Measurements from ENCODE around the gene SNED1.

The SNED1 gene

GRCh38 chr2:240997141-240997855 lies 1.1 kb upstream of the SNED1 start:
- FAIRE-seq: no peak
- TF ChIP-seq, protein P1, sequence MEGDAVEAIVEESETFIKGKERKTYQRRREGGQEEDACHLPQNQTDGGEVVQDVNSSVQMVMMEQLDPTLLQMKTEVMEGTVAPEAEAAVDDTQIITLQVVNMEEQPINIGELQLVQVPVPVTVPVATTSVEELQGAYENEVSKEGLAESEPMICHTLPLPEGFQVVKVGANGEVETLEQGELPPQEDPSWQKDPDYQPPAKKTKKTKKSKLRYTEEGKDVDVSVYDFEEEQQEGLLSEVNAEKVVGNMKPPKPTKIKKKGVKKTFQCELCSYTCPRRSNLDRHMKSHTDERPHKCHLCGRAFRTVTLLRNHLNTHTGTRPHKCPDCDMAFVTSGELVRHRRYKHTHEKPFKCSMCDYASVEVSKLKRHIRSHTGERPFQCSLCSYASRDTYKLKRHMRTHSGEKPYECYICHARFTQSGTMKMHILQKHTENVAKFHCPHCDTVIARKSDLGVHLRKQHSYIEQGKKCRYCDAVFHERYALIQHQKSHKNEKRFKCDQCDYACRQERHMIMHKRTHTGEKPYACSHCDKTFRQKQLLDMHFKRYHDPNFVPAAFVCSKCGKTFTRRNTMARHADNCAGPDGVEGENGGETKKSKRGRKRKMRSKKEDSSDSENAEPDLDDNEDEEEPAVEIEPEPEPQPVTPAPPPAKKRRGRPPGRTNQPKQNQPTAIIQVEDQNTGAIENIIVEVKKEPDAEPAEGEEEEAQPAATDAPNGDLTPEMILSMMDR (IDR thresholded peaks at IDR 0.05; ENCODE audit: insufficient read depth, missing control alignments): no peak
- DNase-seq (ENCODE audit: insufficient read length, low spot score): no peak

DNA sequence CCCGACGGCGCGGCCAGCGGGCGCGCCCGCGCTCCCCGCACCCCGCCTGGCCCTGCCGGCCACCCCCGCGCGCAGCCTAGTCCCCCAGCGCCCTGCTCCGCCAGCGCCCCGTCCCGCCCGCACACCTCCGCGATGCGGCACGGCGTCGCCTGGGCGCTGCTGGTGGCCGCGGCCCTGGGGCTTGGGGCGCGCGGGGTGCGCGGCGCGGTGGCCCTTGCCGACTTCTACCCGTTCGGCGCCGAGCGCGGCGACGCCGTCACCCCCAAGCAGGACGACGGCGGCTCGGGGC lies 232 bp downstream of the SNED1 start:
- TF ChIP-seq, protein P1 (IDR thresholded peaks at IDR 0.05; ENCODE audit: insufficient read depth, missing control alignments): no peak
- FAIRE-seq (no peak), DNase-seq (ENCODE audit: insufficient read length, low spot score) (no peak)

DNA sequence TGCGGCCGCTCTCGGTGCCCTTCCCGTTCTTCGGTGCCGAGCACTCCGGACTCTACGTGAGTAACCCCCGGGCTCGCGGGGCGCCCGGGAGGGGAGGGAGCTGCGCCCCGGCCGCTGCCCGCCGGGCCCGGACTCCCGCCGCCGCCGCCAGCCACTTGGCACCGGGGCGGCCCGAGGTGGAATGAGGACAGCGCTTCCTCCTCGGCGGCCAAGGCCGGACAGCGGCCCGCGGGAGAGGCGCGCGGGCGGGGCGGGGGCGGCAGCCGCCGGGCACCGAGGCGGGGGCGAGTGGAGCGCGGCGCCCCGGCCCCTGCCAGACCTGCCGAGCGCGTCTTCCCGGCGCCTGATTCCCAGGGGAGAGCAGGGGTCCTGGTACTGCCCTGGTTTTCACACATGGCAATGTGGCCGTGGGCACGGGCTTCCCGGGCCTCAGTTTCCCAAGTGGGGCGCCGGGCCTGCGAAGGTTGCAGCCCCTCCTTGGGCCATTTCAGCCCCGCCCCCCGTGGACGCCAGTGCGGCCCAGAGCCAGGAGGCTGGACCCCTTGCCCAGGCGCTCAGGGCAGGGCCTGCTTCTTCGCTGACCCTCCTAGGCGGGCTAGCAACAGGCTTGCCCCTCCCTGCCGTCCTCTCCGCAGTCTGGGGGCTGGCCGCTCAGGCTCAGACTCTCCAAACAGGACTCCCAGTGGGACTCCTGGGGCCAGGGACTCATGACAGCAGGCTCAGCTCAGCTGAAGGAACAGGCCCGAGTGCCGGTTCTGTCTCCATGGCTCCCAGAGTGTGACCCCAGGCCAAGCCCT lies 775 bp downstream of the SNED1 start:
- no peak for DNase-seq (ENCODE audit: insufficient read length, low spot score)
- TF ChIP-seq, protein P1 (IDR thresholded peaks at IDR 0.05; ENCODE audit: insufficient read depth, missing control alignments): no peak
- FAIRE-seq: no peak

DNA sequence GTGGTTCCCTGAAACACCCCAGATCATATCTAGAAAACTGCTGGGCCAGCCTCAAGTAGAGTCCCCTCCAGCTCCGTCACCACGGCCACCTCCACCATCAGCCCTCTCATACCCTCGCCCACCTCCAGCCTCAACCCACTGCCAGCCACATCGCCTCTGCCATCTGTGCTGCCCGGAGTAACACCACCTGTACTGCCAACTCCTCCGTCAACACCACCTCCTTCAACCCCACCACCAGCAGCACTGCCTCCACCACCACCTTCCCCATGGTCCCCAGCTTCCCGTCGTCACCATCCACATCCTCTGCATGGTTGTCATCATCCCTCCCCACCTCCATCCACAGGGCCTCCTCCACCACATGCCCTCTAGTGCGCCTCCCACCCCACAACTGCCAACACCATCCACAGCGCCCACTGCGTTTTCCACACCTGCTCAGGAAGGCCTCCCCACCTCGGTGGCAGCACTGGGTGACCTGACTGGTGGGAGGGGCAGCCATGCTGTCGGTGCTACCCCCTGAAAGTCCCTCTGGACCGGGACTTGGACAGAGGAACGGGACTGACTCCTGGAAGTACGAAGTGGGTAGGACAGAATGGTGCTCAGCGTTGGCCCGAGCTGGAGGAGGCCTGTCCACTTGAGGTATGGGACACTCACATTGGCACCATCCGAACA lies 1.6 kb downstream of the SNED1 start:
- no peak for FAIRE-seq
- TF ChIP-seq, protein P1 (IDR thresholded peaks at IDR 0.05; ENCODE audit: insufficient read depth, missing control alignments): no peak
- DNase-seq (ENCODE audit: insufficient read length, low spot score): no peak

GRCh38 chr2:241000831-241001321 lies 2.5 kb downstream of the SNED1 start:
- DNase-seq (ENCODE audit: insufficient read length, low spot score) (no peak), FAIRE-seq (no peak)
- TF ChIP-seq, protein P1 (IDR thresholded peaks at IDR 0.05; ENCODE audit: insufficient read depth, missing control alignments): no peak

GRCh38 chr2:241001413-241002274 lies 3.2 kb downstream of the SNED1 start:
- FAIRE-seq: no peak
- TF ChIP-seq, protein P1 (IDR thresholded peaks at IDR 0.05; ENCODE audit: insufficient read depth, missing control alignments): no peak
- no peak for DNase-seq (ENCODE audit: insufficient read length, low spot score)

Data from D721Med (cell line).